Endodermal cell (in vitro differentiated cells): Measurements from ENCODE around the gene SH3D19. TPM values are rescaled to one million over a fixed set of nuclear protein-coding genes. Genes with fewer than 3 reads are reported as not detected.

Experiments
- DNase-seq: peaks from one replicate; pipeline ENCODE4 v3.0.0-alpha.2; 2017
- H3K27ac ChIP-seq: 2 replicates; pipeline ENCODE4 v1.5.1; 2013; ENCODE audit warnings: mild to moderate bottlenecking, low read depth, low read length, moderate library complexity
- H3K27me3 ChIP-seq: 2 replicates; pipeline ENCODE4 v1.6.1; 2013; ENCODE audit warnings: mild to moderate bottlenecking, low read length, moderate library complexity; ENCODE audit not compliant: insufficient read depth, control insufficient read depth, poor library complexity, severe bottlenecking
- H3K36me3 ChIP-seq: 2 replicates; pipeline ENCODE4 v1.7.0; 2013; ENCODE audit warnings: mild to moderate bottlenecking, low read length, moderate library complexity; ENCODE audit not compliant: control insufficient read depth, insufficient read depth
- H3K4me1 ChIP-seq: one replicate; pipeline ENCODE4 v1.7.0; 2013; ENCODE audit warnings: low read length; ENCODE audit not compliant: control insufficient read depth, insufficient read depth
- H3K4me3 ChIP-seq: 2 replicates; pipeline ENCODE4 v1.5.1; 2013; ENCODE audit warnings: mild to moderate bottlenecking, low read length, moderate library complexity
- H3K9ac ChIP-seq: 2 replicates; pipeline ENCODE4 v1.6.1; 2013; ENCODE audit warnings: mild to moderate bottlenecking, low read length, moderate library complexity; ENCODE audit not compliant: poor library complexity, severe bottlenecking; ENCODE audit errors: extremely low read depth
- H3K9me3 ChIP-seq: 2 replicates; pipeline ENCODE4 v1.6.1; 2013; ENCODE audit warnings: mild to moderate bottlenecking, low read length, moderate library complexity; ENCODE audit not compliant: control insufficient read depth
- H3K27ac Mint-ChIP-seq: 2 replicates; pipeline ENCODE4 v1.8.0; 2020; ENCODE audit warnings: mixed read lengths
- H3K27me3 Mint-ChIP-seq: 2 replicates; pipeline ENCODE4 v1.8.0; 2021; ENCODE audit warnings: mild to moderate bottlenecking, mixed read lengths; ENCODE audit not compliant: insufficient read depth
- H3K36me3 Mint-ChIP-seq: 2 replicates; pipeline ENCODE4 v1.8.0; 2020; ENCODE audit warnings: low read depth, mixed read lengths
- H3K4me1 Mint-ChIP-seq: 2 replicates; pipeline ENCODE4 v1.8.0; 2020; ENCODE audit warnings: mixed read lengths
- H3K4me3 Mint-ChIP-seq: 2 replicates; pipeline ENCODE4 v1.8.0; 2020; ENCODE audit warnings: mild to moderate bottlenecking, moderate library complexity, mixed read lengths
- H3K9me3 Mint-ChIP-seq: 2 replicates; pipeline ENCODE4 v1.8.0; 2020; ENCODE audit warnings: mild to moderate bottlenecking, mixed read lengths
- CTCF ChIP-seq: fragments of 200-600 bp; sonication (generic); conservative IDR thresholded peaks from 2 replicates; pipeline ENCODE4 v1.5.0; 2021; ENCODE audit warnings: antibody characterized with exemption, mild to moderate bottlenecking
- WGBS, 2 experiments: methylation state at CpG; one replicate each; pipeline versions ENCODE4 v1.1.5 to v1.1.7; 2013; ENCODE audit warnings: missing lambda C conversion rate in 2 of 2, mixed read lengths in 1 of 2; ENCODE audit not compliant: insufficient coverage in 1 of 2, insufficient read length in 1 of 2; 5-methylcytosine and 5-hydroxymethylcytosine counted together
- total RNA-seq, 2 donors: library from RNA; stranded (reverse); fragmentation: NEBNext Ultra II Directional in 1 of 2; extraction: Animal tissue kit (Norgen Biotek cat#: 25700) in 1 of 2; gene quantifications; 2 replicates in 1 of 2; 3 replicates in 1 of 2; pipeline ENCODE4 v1.2.1, GENCODE V29; 2021

Gene SH3D19
- total RNA-seq, 2 donors from 2014 or later: 48.8 to 55.6 TPM

- Histone ChIP-seq H3K4me1 (no peaks in the 10 kb centered on the region), H3K27ac (no peak overlapping the region), H3K36me3 (peaks cover 35% of the 10 kb centered on the region), H3K9ac (no peak overlapping the region), H3K9me3 (peaks cover 8% of the 10 kb centered on the region), H3K4me3 (no peak overlapping the region), H3K27me3 (no peaks in the 10 kb centered on the region)
- Mint-ChIP-seq H3K27me3 (no peaks in the 10 kb centered on the region), H3K4me1 (no peaks in the 10 kb centered on the region), H3K27ac (no peak overlapping the region), H3K36me3 (peaks cover 55% of the 10 kb centered on the region), H3K9me3 (peaks cover 9% of the 10 kb centered on the region), H3K4me3 (no peak overlapping the region)
- no peak for TF ChIP-seq CTCF
- no peak for DNase-seq
- WGBS, 2 experiments: 95 to 100% methylated on average over 1 of the region's 1 CpG
Observed at GRCh38 chr4:151163855-151164254, 161.6 kb downstream of the SH3D19 start.

- H3K27me3 Mint-ChIP-seq: no peaks in the 10 kb centered on the region
- H3K27me3 ChIP-seq: no peaks in the 10 kb centered on the region
Observed at GRCh38 chr4:151158979-151159378, 166.4 kb downstream of the SH3D19 start.

GRCh38 chr4:151157543-151157942 lies 167.9 kb downstream of the SH3D19 start:
- no peak overlapping the region for H3K27ac Mint-ChIP-seq
- H3K4me1 Mint-ChIP-seq: no peaks in the 10 kb centered on the region
- no peaks in the 10 kb centered on the region for H3K27me3 Mint-ChIP-seq
- no peak for DNase-seq
- Histone ChIP-seq H3K9me3 (peaks cover 6% of the 10 kb centered on the region), H3K4me3 (no peak overlapping the region), H3K4me1 (no peaks in the 10 kb centered on the region), H3K9ac (no peak overlapping the region), H3K27me3 (no peaks in the 10 kb centered on the region), H3K36me3 (peaks cover 20% of the 10 kb centered on the region), H3K27ac (no peak overlapping the region)
- no peak for TF ChIP-seq CTCF
- H3K4me3 Mint-ChIP-seq: no peak overlapping the region
- WGBS, 2 experiments: 83 to 90% methylated on average over 1 to 2 of the region's 2 CpGs
- H3K36me3 Mint-ChIP-seq: peaks cover 60% of the 10 kb centered on the region
- H3K9me3 Mint-ChIP-seq: peaks cover 6% of the 10 kb centered on the region

More at GRCh38 chr4:151158979-151159378, 166.4 kb downstream of the SH3D19 start:
- Histone ChIP-seq H3K27ac (no peak overlapping the region), H3K4me3 (no peak overlapping the region), H3K36me3 (peaks cover 28% of the 10 kb centered on the region), H3K9me3 (peaks cover 6% of the 10 kb centered on the region), H3K9ac (no peak overlapping the region), H3K4me1 (no peaks in the 10 kb centered on the region)
- DNase-seq: no peak
- 100% methylated on average over 1 of the region's 1 CpG; no CpG with 5 or more reads in 1 of the 2 experiments for WGBS, 2 experiments
- Mint-ChIP-seq H3K4me1 (no peaks in the 10 kb centered on the region), H3K27ac (no peak overlapping the region), H3K9me3 (peaks cover 6% of the 10 kb centered on the region), H3K36me3 (peaks cover 63% of the 10 kb centered on the region), H3K4me3 (no peak overlapping the region)
- no peak for TF ChIP-seq CTCF
